Prostate gland (tissue), 2 donors: ENCODE results near the gene TMPRSS11A.

Experiments used
- CTCF ChIP-seq, 4 experiments: fragments of 200-600 bp in 2 of 4; fragments of 450-650 bp in 2 of 4; sonication (generic) in 2 of 4; IDR thresholded peaks; 1 replicate in 3 of 4; 2 replicates in 1 of 4; pipeline ENCODE4 v1.5.1; 2016 to 2019; ENCODE audit warnings: antibody characterized with exemption in 4 of 4, mild to moderate bottlenecking in 2 of 4, moderate library complexity in 2 of 4
- POLR2A ChIP-seq: fragments of 450-650 bp; IDR thresholded peaks from one replicate; pipeline ENCODE4 v1.6.1; 2016; ENCODE audit warnings: antibody characterized with exemption, mild to moderate bottlenecking
- POLR2AphosphoS5 ChIP-seq: sonication (generic); formaldehyde crosslinking; IDR thresholded peaks from one replicate; pipeline ENCODE4 v1.6.1; 2017; ENCODE audit warnings: antibody characterized with exemption

- TF ChIP-seq POLR2A: no peak
- TF ChIP-seq CTCF (IDR thresholded peaks at IDR 0.05): no peak
- TF ChIP-seq POLR2AphosphoS5: no peak
Observed at GRCh38 chr4:67980512-67980911, 17.2 kb upstream of the TMPRSS11A start.
